Neural crest cell (in vitro differentiated cells): ENCODE data around the gene COLEC12. TPM values are rescaled to one million over a fixed set of nuclear protein-coding genes. Genes with fewer than 3 reads are reported as not detected.

ENCODE experiments used
- DNase-seq: peaks from one replicate; pipeline ENCODE4 v3.0.0; 2021; ENCODE audit warnings: low read depth, mixed read lengths, low spot score
- H3K27ac Mint-ChIP-seq: one replicate; pipeline ENCODE4 v1.8.0; 2021; ENCODE audit warnings: mild to moderate bottlenecking, mixed read lengths; ENCODE audit not compliant: unreplicated experiment
- H3K27me3 Mint-ChIP-seq: 2 replicates; pipeline ENCODE4 v1.8.0; 2021; ENCODE audit warnings: low read depth, mild to moderate bottlenecking, mixed read lengths
- H3K36me3 Mint-ChIP-seq: 2 replicates; pipeline ENCODE4 v1.8.0; 2021; ENCODE audit warnings: low read depth, mild to moderate bottlenecking, mixed read lengths
- H3K4me1 Mint-ChIP-seq: 2 replicates; pipeline ENCODE4 v1.8.0; 2021; ENCODE audit warnings: mixed read lengths
- H3K4me3 Mint-ChIP-seq: one replicate; pipeline ENCODE4 v1.8.0; 2021; ENCODE audit warnings: mild to moderate bottlenecking, mixed read lengths
- H3K9me3 Mint-ChIP-seq: 2 replicates; pipeline ENCODE4 v1.8.0; 2021; ENCODE audit warnings: mixed read lengths
- total RNA-seq: library from RNA; stranded (reverse); gene quantifications from 2 replicates; pipeline ENCODE4 v1.2.1, GENCODE V29; 2021
- TF ChIP-seq, protein P1 (sequence below): fragments of 200-600 bp; sonication (generic); conservative IDR thresholded peaks from 2 replicates; pipeline ENCODE4 v1.5.0; 2021; ENCODE audit warnings: antibody characterized with exemption, mild to moderate bottlenecking

COLEC12 gene
- total RNA-seq, 1 donor from 2014 or later = 1.7 TPM

DNA sequence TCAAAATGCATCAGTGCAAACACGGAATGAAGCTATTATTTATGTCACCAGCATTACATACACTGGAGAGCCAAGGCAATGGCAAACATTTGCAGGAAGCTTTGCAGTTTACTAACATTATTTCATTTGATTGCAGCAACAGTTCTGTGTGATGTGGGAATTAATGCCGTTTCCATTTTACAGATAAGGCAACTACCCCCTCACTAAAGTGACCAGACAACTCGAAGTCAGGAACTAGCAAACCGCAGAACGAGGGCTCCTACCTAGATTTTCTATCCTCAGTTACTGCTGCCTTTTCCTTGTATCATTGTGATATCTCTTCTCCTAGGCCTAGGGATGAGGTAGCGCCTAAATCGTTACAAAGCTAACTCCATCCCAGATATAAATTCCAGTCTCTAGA lies 85.5 kb downstream of the COLEC12 start:
- Mint-ChIP-seq H3K4me1 (no peaks in the 10 kb centered on the region), H3K27me3 (no peaks in the 10 kb centered on the region), H3K4me3 (no peak overlapping the region), H3K27ac (no peak overlapping the region), H3K36me3 (no peaks in the 10 kb centered on the region), H3K9me3 (no peaks in the 10 kb centered on the region)
- TF ChIP-seq, protein P1, sequence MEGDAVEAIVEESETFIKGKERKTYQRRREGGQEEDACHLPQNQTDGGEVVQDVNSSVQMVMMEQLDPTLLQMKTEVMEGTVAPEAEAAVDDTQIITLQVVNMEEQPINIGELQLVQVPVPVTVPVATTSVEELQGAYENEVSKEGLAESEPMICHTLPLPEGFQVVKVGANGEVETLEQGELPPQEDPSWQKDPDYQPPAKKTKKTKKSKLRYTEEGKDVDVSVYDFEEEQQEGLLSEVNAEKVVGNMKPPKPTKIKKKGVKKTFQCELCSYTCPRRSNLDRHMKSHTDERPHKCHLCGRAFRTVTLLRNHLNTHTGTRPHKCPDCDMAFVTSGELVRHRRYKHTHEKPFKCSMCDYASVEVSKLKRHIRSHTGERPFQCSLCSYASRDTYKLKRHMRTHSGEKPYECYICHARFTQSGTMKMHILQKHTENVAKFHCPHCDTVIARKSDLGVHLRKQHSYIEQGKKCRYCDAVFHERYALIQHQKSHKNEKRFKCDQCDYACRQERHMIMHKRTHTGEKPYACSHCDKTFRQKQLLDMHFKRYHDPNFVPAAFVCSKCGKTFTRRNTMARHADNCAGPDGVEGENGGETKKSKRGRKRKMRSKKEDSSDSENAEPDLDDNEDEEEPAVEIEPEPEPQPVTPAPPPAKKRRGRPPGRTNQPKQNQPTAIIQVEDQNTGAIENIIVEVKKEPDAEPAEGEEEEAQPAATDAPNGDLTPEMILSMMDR = no peak
- DNase-seq = no peak

DNA sequence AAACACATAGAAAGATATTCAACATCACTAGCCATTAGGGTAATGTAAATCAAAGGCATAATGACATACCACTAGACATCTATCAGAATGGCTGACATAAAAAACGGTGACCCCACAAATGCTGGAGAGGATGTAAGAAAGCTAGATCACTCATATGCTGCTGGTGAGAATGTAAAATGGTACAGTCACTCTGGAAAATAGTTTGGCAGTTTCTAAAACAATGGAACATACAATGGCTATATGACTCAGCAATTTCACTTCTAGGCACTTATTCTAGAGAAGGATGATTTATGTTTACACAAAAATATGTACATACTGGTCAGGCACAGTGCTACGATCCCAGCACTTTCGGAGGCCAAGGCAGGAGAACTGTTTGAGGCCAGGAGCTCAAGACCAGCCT lies 87.3 kb downstream of the COLEC12 start:
- no peak overlapping the region for H3K27ac Mint-ChIP-seq
- TF ChIP-seq, protein P1 = no peak
- no peak for DNase-seq
- H3K4me3 Mint-ChIP-seq = no peak overlapping the region
- H3K9me3 Mint-ChIP-seq = no peaks in the 10 kb centered on the region
- H3K4me1 Mint-ChIP-seq = no peaks in the 10 kb centered on the region
- H3K36me3 Mint-ChIP-seq = no peaks in the 10 kb centered on the region
- no peaks in the 10 kb centered on the region for H3K27me3 Mint-ChIP-seq

DNA sequence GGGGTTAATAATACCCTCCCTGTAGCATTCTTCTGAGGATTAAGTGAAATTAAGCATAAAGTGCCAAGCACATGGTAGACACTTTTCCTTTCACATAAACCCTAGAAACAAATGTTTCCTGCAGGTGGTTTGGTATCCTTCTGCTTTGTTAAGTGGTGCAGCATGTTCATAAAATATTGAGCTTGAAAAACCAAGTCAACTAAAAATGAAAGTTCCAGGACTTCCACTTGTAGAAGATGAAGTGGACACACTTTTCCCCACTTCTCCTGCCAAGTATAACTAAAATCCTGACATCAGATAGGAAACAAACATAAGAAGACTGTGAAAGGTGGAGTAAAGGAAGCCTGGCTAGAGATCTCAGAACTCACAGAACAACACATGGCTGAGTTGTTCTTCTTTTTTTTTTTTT lies 90.5 kb downstream of the COLEC12 start:
- DNase-seq = no peak
- peaks cover 3% of the 10 kb centered on the region for H3K9me3 Mint-ChIP-seq
- H3K27ac Mint-ChIP-seq = no peak overlapping the region
- H3K27me3 Mint-ChIP-seq = no peaks in the 10 kb centered on the region
- TF ChIP-seq, protein P1 = no peak
- H3K36me3 Mint-ChIP-seq = peaks cover 7% of the 10 kb centered on the region
- peaks cover 5% of the 10 kb centered on the region for H3K4me1 Mint-ChIP-seq
- no peak overlapping the region for H3K4me3 Mint-ChIP-seq

DNA sequence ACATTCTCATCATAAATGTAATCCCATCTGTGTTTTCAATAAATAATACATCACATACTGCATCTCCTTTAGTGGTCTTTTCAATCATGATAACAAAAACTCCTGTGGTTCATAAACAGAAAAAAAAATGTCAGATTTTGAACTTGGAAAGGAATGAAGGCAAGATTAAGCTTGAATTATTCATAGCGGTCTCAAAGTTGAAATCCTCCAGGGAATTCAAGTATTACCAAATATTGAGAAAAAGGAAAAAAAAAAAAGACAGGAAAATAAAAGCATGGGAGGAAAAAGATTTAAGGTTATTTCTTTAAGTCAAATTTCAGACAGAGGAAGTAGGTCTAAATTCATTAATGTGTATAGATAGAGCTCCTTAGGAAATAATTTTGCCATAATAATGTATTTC lies 92.1 kb downstream of the COLEC12 start:
- no peak for DNase-seq
- Mint-ChIP-seq H3K27me3 (no peaks in the 10 kb centered on the region), H3K9me3 (peaks cover 4% of the 10 kb centered on the region), H3K4me1 (peaks cover 7% of the 10 kb centered on the region), H3K4me3 (no peak overlapping the region), H3K27ac (no peak overlapping the region), H3K36me3 (peaks cover 8% of the 10 kb centered on the region)
- TF ChIP-seq, protein P1 = no peak

DNA sequence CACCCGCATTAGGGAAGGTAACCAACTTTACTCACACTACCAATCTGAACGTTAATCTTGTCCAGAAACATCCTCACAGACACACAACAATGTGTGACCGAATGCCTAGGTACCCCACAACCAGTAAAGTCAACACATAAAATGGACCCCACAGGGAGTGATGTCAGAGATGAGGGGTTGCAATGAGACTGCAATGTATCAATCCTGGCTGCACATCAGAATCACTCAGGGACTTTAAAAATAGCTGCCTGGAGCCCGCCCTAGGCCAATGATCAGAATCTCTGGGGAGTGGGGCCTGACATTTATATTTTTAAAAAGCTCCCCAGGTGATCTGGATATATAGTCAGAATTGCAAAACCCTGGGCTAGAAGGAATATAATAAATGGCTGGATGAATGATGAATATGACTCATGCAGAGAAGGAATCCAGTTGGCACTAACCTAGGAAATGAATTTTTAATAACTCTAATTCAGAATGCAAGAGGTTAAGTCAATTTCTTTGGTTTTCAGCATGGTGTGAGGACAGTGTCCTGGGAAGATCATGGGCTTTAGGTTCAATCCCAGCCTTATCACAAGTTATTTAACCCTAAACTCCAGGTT lies 92.8 kb downstream of the COLEC12 start:
- no peak overlapping the region for H3K4me3 Mint-ChIP-seq
- peaks cover 7% of the 10 kb centered on the region for H3K4me1 Mint-ChIP-seq
- no peak overlapping the region for H3K27ac Mint-ChIP-seq
- DNase-seq = no peak
- H3K27me3 Mint-ChIP-seq = no peaks in the 10 kb centered on the region
- TF ChIP-seq, protein P1 = no peak
- H3K36me3 Mint-ChIP-seq = peaks cover 8% of the 10 kb centered on the region
- peaks cover 4% of the 10 kb centered on the region for H3K9me3 Mint-ChIP-seq

DNA sequence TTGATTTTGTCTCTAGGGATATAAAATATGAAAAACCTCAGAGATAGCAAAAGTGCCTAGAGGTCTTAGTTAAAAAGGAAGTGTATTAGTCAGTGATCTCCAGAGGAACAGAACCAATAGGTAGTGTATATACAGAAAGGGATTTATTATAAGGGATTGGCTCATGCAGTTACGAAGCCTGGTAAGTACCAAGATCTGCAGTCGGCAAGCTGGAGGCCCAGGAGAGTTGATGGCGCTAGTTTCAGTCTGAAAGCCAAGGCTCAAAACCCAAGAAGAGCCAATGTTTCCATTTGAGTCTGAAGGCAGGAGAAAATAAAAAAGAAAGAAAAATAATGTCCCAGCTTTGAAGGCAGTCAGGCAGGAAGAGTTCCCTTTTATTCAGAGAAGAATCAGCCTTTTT lies 93.3 kb downstream of the COLEC12 start:
- no peaks in the 10 kb centered on the region for H3K27me3 Mint-ChIP-seq
- DNase-seq = no peak
- peaks cover 7% of the 10 kb centered on the region for H3K4me1 Mint-ChIP-seq
- peaks cover 4% of the 10 kb centered on the region for H3K9me3 Mint-ChIP-seq
- H3K36me3 Mint-ChIP-seq = peaks cover 8% of the 10 kb centered on the region
- TF ChIP-seq, protein P1 = no peak
- H3K27ac Mint-ChIP-seq = no peak overlapping the region
- no peak overlapping the region for H3K4me3 Mint-ChIP-seq
